ENCODE data around the gene PLA2R1. TPM values are rescaled to one million over a fixed set of nuclear protein-coding genes. Genes with fewer than 3 reads are reported as not detected.

PLA2R1 gene
- total RNA-seq, 4 donors from 2014 or later, result 18.3 to 52.0 (median 34.1) TPM

- no peak for DNase-seq (ENCODE audit: low spot score in 2 of 2)
- TF ChIP-seq POLR2A (IDR thresholded peaks at IDR 0.05) (no peak), CTCF (IDR thresholded peaks at IDR 0.05) (no peak)
- intact Hi-C loops (cut with DNase I; ENCODE audit: low total_unique reads), result no loop called here
- 73 to 77% methylated on average over 10 of the region's 10 CpGs for WGBS, 2 donors
- no peak overlapping the region for H3K4me3 ChIP-seq (ENCODE audit: low read depth, poor library complexity, severe bottlenecking)
These were observed 33.8 kb downstream of the PLA2R1 start for GRCh38 chr2:160028431-160029269.

- 100% methylated on average over 1 of the region's 1 CpG for WGBS, 2 donors
- DNase-seq (ENCODE audit: low spot score in 2 of 2), result no peak
- H3K4me3 ChIP-seq (ENCODE audit: low read depth, poor library complexity, severe bottlenecking), result no peak overlapping the region
- intact Hi-C loops (cut with DNase I; ENCODE audit: low total_unique reads), result no loop called here
- TF ChIP-seq POLR2A (IDR thresholded peaks at IDR 0.05), result no peak
- no peak for TF ChIP-seq CTCF (IDR thresholded peaks at IDR 0.05)
These were observed 40.3 kb downstream of the PLA2R1 start for GRCh38 chr2:160022162-160022561.

GRCh38 chr2:160019374-160020090, 42.9 kb downstream of the PLA2R1 start:
- intact Hi-C loops (cut with DNase I; ENCODE audit: low total_unique reads), result no loop called here
- H3K4me3 ChIP-seq (ENCODE audit: low read depth, poor library complexity, severe bottlenecking), result no peak overlapping the region
- WGBS, 2 donors, result 95 to 100% methylated on average over 2 of the region's 2 CpGs

GRCh38 chr2:160015746-160016145, 46.7 kb downstream of the PLA2R1 start:
- WGBS, 2 donors, result 73 to 88% methylated on average over 6 of the region's 6 CpGs
- DNase-seq (ENCODE audit: low spot score in 2 of 2), result no peak
- intact Hi-C loops (cut with DNase I; ENCODE audit: low total_unique reads), result no loop called here
- H3K4me3 ChIP-seq (ENCODE audit: low read depth, poor library complexity, severe bottlenecking), result no peak overlapping the region
- TF ChIP-seq CTCF (IDR thresholded peaks at IDR 0.05), result no peak
- TF ChIP-seq POLR2A (IDR thresholded peaks at IDR 0.05), result no peak

More at GRCh38 chr2:160019374-160020090, 42.9 kb downstream of the PLA2R1 start:
- TF ChIP-seq POLR2A (IDR thresholded peaks at IDR 0.05) (no peak), CTCF (IDR thresholded peaks at IDR 0.05) (no peak)
- no peak for DNase-seq (ENCODE audit: low spot score in 2 of 2)

GRCh38 chr2:160014227-160014626, 48.2 kb downstream of the PLA2R1 start:
- TF ChIP-seq CTCF (IDR thresholded peaks at IDR 0.05), result no peak
- TF ChIP-seq POLR2A (IDR thresholded peaks at IDR 0.05), result no peak
- no peak overlapping the region for H3K4me3 ChIP-seq (ENCODE audit: low read depth, poor library complexity, severe bottlenecking)
- DNase-seq (ENCODE audit: low spot score in 2 of 2), result no peak
- intact Hi-C loops (cut with DNase I; ENCODE audit: low total_unique reads), result no loop called here
- 28 to 69% methylated on average over 2 of the region's 2 CpGs for WGBS, 2 donors

All from lower leg skin (tissue), 4 donors.